Midbrain (tissue), 1 donor: ENCODE data around the gene USP17L30.
"Not testable (repeated sequence)": the region's sequence is repeated elsewhere in the genome, so short reads cannot be mapped to it uniquely, and the experiment has no call there.

Source experiments
- DNase-seq: peaks from one replicate; lab custom pipeline; 2025; lab: John Stamatoyannopoulos, UW

Gene USP17L30

GRCh38 chr4:9362829-9363228, at the start of gene USP17L30:
USP17L30 (plus strand) TSS chr4:9363129; CDS start chr4:9363129, 0 bp downstream.
- not testable (repeated sequence) for DNase-seq

GRCh38 chr4:9324191-9324590, 38.7 kb upstream of the USP17L30 start:
- DNase-seq, result not testable (repeated sequence)

GRCh38 chr4:9324865-9325264, 38.1 kb upstream of the USP17L30 start, which contains the start of gene USP17L24:
USP17L24 (plus strand) TSS chr4:9325165; CDS start chr4:9325165, 0 bp downstream.
- not testable (repeated sequence) for DNase-seq

GRCh38 chr4:9329611-9330010, 33.3 kb upstream of the USP17L30 start, which contains the start of gene USP17L25:
USP17L25 (plus strand) TSS chr4:9329911; CDS start chr4:9329911, 0 bp downstream.
- DNase-seq, result not testable (repeated sequence)

- DNase-seq, result not testable (repeated sequence)
Measured at GRCh38 chr4:9334358-9334757, 28.6 kb upstream of the USP17L30 start, which contains the start of gene USP17L26. USP17L26 (plus strand) TSS chr4:9334658; CDS start chr4:9334658, 0 bp downstream.

GRCh38 chr4:9339103-9339502, 23.8 kb upstream of the USP17L30 start, which contains the start of gene USP17L5:
USP17L5 (plus strand) TSS chr4:9339403; CDS start chr4:9339403, 0 bp downstream.
- DNase-seq, result not testable (repeated sequence)

- not testable (repeated sequence) for DNase-seq
Measured at GRCh38 chr4:9343848-9344247, 19.1 kb upstream of the USP17L30 start, which contains the start of gene USP17L27. USP17L27 (plus strand) TSS chr4:9344148; CDS start chr4:9344148, 0 bp downstream.

GRCh38 chr4:9348593-9348992, 14.3 kb upstream of the USP17L30 start, which contains the start of gene USP17L28:
USP17L28 (plus strand) TSS chr4:9348893; CDS start chr4:9348893, 0 bp downstream.
- not testable (repeated sequence) for DNase-seq

GRCh38 chr4:9350866-9351265, 12.1 kb upstream of the USP17L30 start:
- not testable (repeated sequence) for DNase-seq

- not testable (repeated sequence) for DNase-seq
Measured at GRCh38 chr4:9353338-9353737, 9.6 kb upstream of the USP17L30 start, which contains the start of gene USP17L29. USP17L29 (plus strand) TSS chr4:9353638; CDS start chr4:9353638, 0 bp downstream.

- DNase-seq, result not testable (repeated sequence)
Measured at GRCh38 chr4:9379881-9380280, 17.0 kb downstream of the USP17L30 start.

GRCh38 chr4:9381012-9381534, 18.1 kb downstream of the USP17L30 start:
- not testable (repeated sequence) for DNase-seq

GRCh38 chr4:9384126-9384525, 21.2 kb downstream of the USP17L30 start:
- DNase-seq, result no peak

GRCh38 chr4:9389001-9389400, 26.1 kb downstream of the USP17L30 start:
- DNase-seq, result not testable (repeated sequence)

GRCh38 chr4:9405774-9406173, 42.8 kb downstream of the USP17L30 start:
- not testable (repeated sequence) for DNase-seq

- not testable (repeated sequence) for DNase-seq
Measured at GRCh38 chr4:9406491-9406890, 43.6 kb downstream of the USP17L30 start.

- no peak for DNase-seq
Measured at GRCh38 chr4:9409793-9410192, 46.9 kb downstream of the USP17L30 start.
